IMR-90 (cell line): ENCODE results near the gene ARRDC2. TPM values are rescaled to one million over a fixed set of nuclear protein-coding genes. Genes with fewer than 3 reads are reported as not detected.

Experiments used
- ATAC-seq: fragments of 200-7000 bp; cut with Tn5 transposase; 2 replicates; pipeline ENCODE4 v1.9.1; 2020; ENCODE audit warnings: low read depth, mild to moderate bottlenecking, moderate library complexity
- BruUV-seq: library from RNA; stranded (reverse); fragments of 400-500 nt; replicated peaks from 2 replicates; lab custom pipeline; 2021; lab: Mats Ljungman, UMichigan
- CTCF ChIA-PET: fragments of 300-600 bp; formaldehyde crosslinking; extraction: SDS; loops from one replicate; lab custom pipeline; 2021; ENCODE audit warnings: antibody characterized with exemption; lab: Yijun Ruan, JAX
- POLR2A ChIA-PET: fragments of 300-600 bp; sonication (Branson Sonifier 250); formaldehyde crosslinking; loops from one replicate; lab custom pipeline; 2022; ENCODE audit warnings: antibody characterized with exemption; ENCODE audit not compliant: unreplicated experiment; lab: Charles Lee
- DNase-seq: peaks from one replicate; pipeline ENCODE4 v3.0.0; 2013
- H2AFZ ChIP-seq: replicated peaks from 2 replicates; pipeline ENCODE3; 2013; ENCODE audit warnings: low read length, mild to moderate bottlenecking; ENCODE audit not compliant: poor library complexity
- H2AK5ac ChIP-seq: 2 replicates; pipeline ENCODE4 v1.6.1; 2013; ENCODE audit warnings: low read depth, low read length, inconsistent platforms
- H2AK9ac ChIP-seq: replicated peaks from 2 replicates; pipeline ENCODE3; 2013; ENCODE audit warnings: mild to moderate bottlenecking, low read depth, low read length, moderate library complexity; ENCODE audit not compliant: poor library complexity
- H2BK120ac ChIP-seq: 2 replicates; pipeline ENCODE4 v1.6.1; 2013; ENCODE audit warnings: low read depth, low read length, inconsistent platforms
- H2BK15ac ChIP-seq: 3 replicates; pipeline ENCODE4 v1.6.1; 2013; ENCODE audit warnings: low read depth, low read length, inconsistent platforms
- H2BK20ac ChIP-seq: 2 replicates; pipeline ENCODE4 v1.6.1; 2013; ENCODE audit warnings: low read depth, mild to moderate bottlenecking, inconsistent platforms, low read length, moderate library complexity
- H2BK5ac ChIP-seq: 2 replicates; pipeline ENCODE4 v1.6.1; 2013; ENCODE audit warnings: mild to moderate bottlenecking, low read depth, low read length, inconsistent platforms; ENCODE audit not compliant: poor library complexity, severe bottlenecking
- H3K14ac ChIP-seq: replicated peaks from 2 replicates; pipeline ENCODE4 v1.6.1; 2013; ENCODE audit warnings: low read depth, low read length, inconsistent platforms
- H3K18ac ChIP-seq: 2 replicates; pipeline ENCODE4 v1.6.1; 2013; ENCODE audit warnings: low read depth, low read length, control low read depth
- H3K23ac ChIP-seq: 2 replicates; pipeline ENCODE4 v1.6.1; 2013; ENCODE audit warnings: low read depth, low read length, inconsistent platforms
- H3K27ac ChIP-seq: 2 replicates; pipeline ENCODE4 v1.5.1; 2013; ENCODE audit warnings: mild to moderate bottlenecking, control low read depth, low read length; ENCODE audit not compliant: insufficient read depth
- H3K27me3 ChIP-seq: 2 replicates; pipeline ENCODE4 v1.6.1; 2013; ENCODE audit warnings: low read length; ENCODE audit not compliant: control insufficient read depth, insufficient read depth
- H3K36me3 ChIP-seq: 2 replicates; pipeline ENCODE4 v1.6.1; 2013; ENCODE audit warnings: low read length, mixed read lengths; ENCODE audit not compliant: control insufficient read depth, insufficient read depth
- H3K4ac ChIP-seq: 2 replicates; pipeline ENCODE4 v1.6.1; 2013; ENCODE audit warnings: low read depth, low read length, inconsistent platforms
- H3K4me1 ChIP-seq: 2 replicates; pipeline ENCODE4 v1.6.1; 2013; ENCODE audit warnings: low read length, mixed read lengths; ENCODE audit not compliant: control insufficient read depth, insufficient read depth
- H3K4me2 ChIP-seq: 2 replicates; pipeline ENCODE4 v1.6.1; 2013; ENCODE audit warnings: low read depth, mild to moderate bottlenecking, control low read depth, low read length, moderate library complexity
- H3K4me3 ChIP-seq: 2 replicates; pipeline ENCODE4 v1.5.1; 2013; ENCODE audit warnings: low read depth, mild to moderate bottlenecking, control low read depth, low read length, moderate library complexity; ENCODE audit not compliant: insufficient read depth
- H3K56ac ChIP-seq: 2 replicates; pipeline ENCODE4 v1.6.1; 2013; ENCODE audit warnings: low read length, inconsistent platforms; ENCODE audit not compliant: insufficient read depth; ENCODE audit errors: extremely low read depth
- H3K79me1 ChIP-seq, 2 experiments: 2 replicates each; pipeline ENCODE4 v1.6.1; 2013; ENCODE audit warnings: low read length in 2 of 2, inconsistent platforms in 1 of 2, low read depth in 1 of 2
- H3K9ac ChIP-seq: 2 replicates; pipeline ENCODE4 v1.6.1; 2013; ENCODE audit warnings: low read depth, low read length, control low read depth
- H3K9me1 ChIP-seq: 2 replicates; pipeline ENCODE4 v1.6.1; 2013; ENCODE audit warnings: low read length, inconsistent platforms; ENCODE audit not compliant: insufficient read depth
- H3K9me3 ChIP-seq: 2 replicates; pipeline ENCODE4 v1.6.1; 2013; ENCODE audit warnings: low read length; ENCODE audit not compliant: control insufficient read depth, insufficient read depth
- H4K20me1 ChIP-seq: 2 replicates; pipeline ENCODE4 v1.6.1; 2013; ENCODE audit warnings: low read length, inconsistent platforms; ENCODE audit not compliant: insufficient read depth
- H4K5ac ChIP-seq: 2 replicates; pipeline ENCODE4 v1.6.1; 2013; ENCODE audit warnings: mild to moderate bottlenecking, low read depth, low read length, control low read depth
- H4K8ac ChIP-seq, 2 experiments: 2 replicates each; pipeline ENCODE4 v1.6.1; 2013; ENCODE audit warnings: low read depth in 2 of 2, low read length in 2 of 2, control low read depth in 1 of 2, inconsistent platforms in 1 of 2
- H4K91ac ChIP-seq: 2 replicates; pipeline ENCODE4 v1.6.1; 2013; ENCODE audit warnings: low read depth, low read length, inconsistent platforms; ENCODE audit not compliant: insufficient read depth
- BHLHE40 ChIP-seq: fragments of 150-350 bp; IDR thresholded peaks from 2 replicates; pipeline ENCODE4 v1.6.1; 2016; ENCODE audit warnings: mild to moderate bottlenecking, low read depth, low read length
- CEBPB ChIP-seq: IDR thresholded peaks from 2 replicates; pipeline ENCODE4 v1.6.1; 2012; ENCODE audit warnings: low read depth, low read length, improper control_type of control experiment
- CHD1 ChIP-seq: IDR thresholded peaks from 2 replicates; pipeline ENCODE4 v1.6.1; 2012; ENCODE audit warnings: low read depth, low read length, improper control_type of control experiment
- CTCF ChIP-seq: conservative IDR thresholded peaks from 2 replicates; pipeline ENCODE4 v1.5.1; 2012; ENCODE audit warnings: mild to moderate bottlenecking, low read depth, low read length, improper control_type of control experiment
- ELK1 ChIP-seq: fragments of 150-350 bp; IDR thresholded peaks from 2 replicates; pipeline ENCODE4 v1.6.1; 2016; ENCODE audit warnings: low read depth, mild to moderate bottlenecking, low read length, moderate library complexity, borderline replicate concordance
- FOS ChIP-seq: fragments of 150-350 bp; IDR thresholded peaks from 2 replicates; pipeline ENCODE4 v1.6.1; 2016; ENCODE audit warnings: low read depth, low read length
- MAFK ChIP-seq: IDR thresholded peaks from 2 replicates; pipeline ENCODE4 v1.6.1; 2012; ENCODE audit warnings: low read depth, low read length, improper control_type of control experiment
- MAZ ChIP-seq: IDR thresholded peaks from 2 replicates; pipeline ENCODE4 v1.6.1; 2012; ENCODE audit warnings: low read depth, mild to moderate bottlenecking, low read length, improper control_type of control experiment, moderate library complexity, borderline replicate concordance
- RAD21 ChIP-seq: IDR thresholded peaks from 2 replicates; pipeline ENCODE4 v1.6.1; 2012; ENCODE audit warnings: low read length, improper control_type of control experiment
- RCOR1 ChIP-seq: IDR thresholded peaks from 2 replicates; pipeline ENCODE4 v1.6.1; 2012; ENCODE audit warnings: mild to moderate bottlenecking, low read length, improper control_type of control experiment; ENCODE audit not compliant: insufficient replicate concordance
- RFX5 ChIP-seq: IDR thresholded peaks from 2 replicates; pipeline ENCODE4 v1.8.0; 2012; ENCODE audit warnings: low read depth, mild to moderate bottlenecking, low read length, moderate library complexity
- SMC3 ChIP-seq: fragments of 150-350 bp; IDR thresholded peaks from 2 replicates; pipeline ENCODE4 v1.6.1; 2016; ENCODE audit warnings: low read depth, mild to moderate bottlenecking, antibody characterized with exemption, low read length, moderate library complexity
- WGBS, 2 experiments: methylation state at CpG; one replicate each; pipeline versions ENCODE4 v1.1.5 to v1.1.7; 2013; ENCODE audit warnings: missing lambda C conversion rate in 2 of 2; ENCODE audit not compliant: insufficient read length in 1 of 2; ENCODE audit errors: extremely low coverage in 2 of 2; 5-methylcytosine and 5-hydroxymethylcytosine counted together
- dilution Hi-C: fragments of 300-500 bp; cut with HindIII; formaldehyde crosslinking; loops from one replicate; pipeline ENCODE4 v1.14.3; 2018; ENCODE audit warnings: low sequenced_read_pairs; ENCODE audit not compliant: unreplicated experiment
- in situ Hi-C: fragments of 300-500 bp; cut with MboI; formaldehyde crosslinking; loops from 3 replicates; pipeline ENCODE4 v1.14.3; 2019; ENCODE audit warnings: low sequenced_read_pairs, inconsistent platforms, mixed read lengths
- intact Hi-C: fragments of 100-400 bp; cut with micrococcal nuclease; formaldehyde crosslinking; loops from 2 replicates; pipeline ENCODE4 v1.10.0; 2022
- polyA plus RNA-seq, 3 experiments: library from polyadenylated mRNA; depleted of rRNA; stranded (reverse); fragments of >200 nt; gene quantifications; 2 replicates each; pipeline ENCODE4 v1.2.3, GENCODE V29; 2012; ENCODE audit warnings: low replicate concordance in 1 of 3
- total RNA-seq: library from RNA; depleted of rRNA; stranded (reverse); fragments of >200 nt; gene quantifications from 2 replicates; pipeline ENCODE4 v1.2.3, GENCODE V29; 2012

ARRDC2 gene
- total and polyA plus RNA-seq, 2 of the 4 experiments (the other 2 are of a cell fraction), result 1.4 to 4.9 TPM

GRCh38 chr19:17988161-17988560 lies 19.8 kb upstream of the ARRDC2 start:
- WGBS, 2 experiments, result 74% methylated on average over 12 of the region's 13 CpGs; no CpG with 5 or more reads in 1 of the 2 experiments
- Histone ChIP-seq H2BK5ac (no peak overlapping the region), H2BK15ac (no peak overlapping the region), H3K79me1 (no peaks in the 10 kb centered on the region), H3K4ac (no peak overlapping the region), H3K14ac (no peak overlapping the region), H3K9ac (no peak overlapping the region), H3K23ac (no peak overlapping the region), H3K4me3 (no peak overlapping the region), H3K4me1 (no peaks in the 10 kb centered on the region), H3K56ac (no peak overlapping the region), H3K36me3 (no peaks in the 10 kb centered on the region), H4K5ac (no peak overlapping the region), H2AK9ac (no peak overlapping the region), H3K27me3 (no peaks in the 10 kb centered on the region; the same call in 1 of the 2 replicates), H2AFZ (no peak overlapping the region), H3K9me1 (no peaks in the 10 kb centered on the region), H3K4me2 (no peak overlapping the region), H2AK5ac (no peak overlapping the region), H4K91ac (no peak overlapping the region), H2BK20ac (no peak overlapping the region), H4K20me1 (no peaks in the 10 kb centered on the region), H4K8ac (no peak overlapping the region), H3K18ac (no peak overlapping the region), H3K9me3 (no peaks in the 10 kb centered on the region), H2BK120ac (no peak overlapping the region), H3K27ac (no peak overlapping the region)
- dilution Hi-C loops, result no loop called here
- intact Hi-C loops, result no loop called here
- in situ Hi-C loops, result loop anchor here (5.0 kb wide), 1 partner anchor 121 kb away; no protein-coding TSS in a partner anchor
- ATAC-seq (no peak), DNase-seq (no peak)
- TF ChIP-seq CHD1, result no peak
- no peak for TF ChIP-seq BHLHE40
- no peak for TF ChIP-seq RCOR1
- no peak for TF ChIP-seq SMC3
- no peak for TF ChIP-seq ELK1
- TF ChIP-seq MAZ, result no peak
- TF ChIP-seq RAD21, result no peak
- no peak for TF ChIP-seq FOS
- no peak for TF ChIP-seq RFX5
- no peak for TF ChIP-seq MAFK
- TF ChIP-seq CTCF, result no peak
- no peak for TF ChIP-seq CEBPB
- ChIA-PET CTCF (no interaction called here), POLR2A (interaction anchor here (0.5 kb wide), 1 partner anchor 34 kb away, joined by 3 read pairs; no protein-coding TSS in a partner anchor)
- BruUV-seq, result no TSS peak
